ENCODE data around the gene BEAN1. TPM values are rescaled to one million over a fixed set of nuclear protein-coding genes. Genes with fewer than 3 reads are reported as not detected.

BEAN1 gene
- total RNA-seq, 1 experiment from 2014 or later: 0.61 TPM

- ChIA-PET POLR2A (no interaction called here), CTCF (no interaction called here), RAD21 (ENCODE audit: low non-redundant PET in 1 of 2, low total read pairs in 2 of 2, uncharacterized antibody in 2 of 2, unreplicated experiment in 2 of 2) (no interaction called here)
- BruUV-seq (replicated peaks): no TSS peak
- H3K36me3 ChIP-seq (ENCODE audit: control insufficient read depth in 1 of 2, insufficient read depth in 2 of 2, low read length in 2 of 2): no peaks in the 10 kb centered on the region
- no peak for ATAC-seq
- H3K4me1 ChIP-seq (ENCODE audit: control insufficient read depth in 1 of 2, insufficient read depth in 2 of 2, low read length in 2 of 2): no peaks in the 10 kb centered on the region
- intact Hi-C loops (cut with micrococcal nuclease): no loop called here
- no peaks in the 10 kb centered on the region for H3K27me3 ChIP-seq (ENCODE audit: insufficient read depth, low read length)
- H3K9ac ChIP-seq (ENCODE audit: low read length): no peak overlapping the region
- no peaks in the 10 kb centered on the region for H3K79me2 ChIP-seq (ENCODE audit: insufficient read depth, low read length)
- no peaks in the 10 kb centered on the region for H3K9me2 ChIP-seq (ENCODE audit: insufficient read depth)
- H2AFZ ChIP-seq (ENCODE audit: low read depth, low read length, poor library complexity, severe bottlenecking): no peak overlapping the region
- no peaks in the 10 kb centered on the region for H3K9me3 ChIP-seq (ENCODE audit: control insufficient read depth in 1 of 2, insufficient read depth in 1 of 2, low read depth in 1 of 2, low read length in 2 of 2)
- H3K27ac ChIP-seq (ENCODE audit: low read depth, low read length): no peak overlapping the region
- no peak for DNase-seq (ENCODE audit: low read depth, low spot score)
- no peaks in the 10 kb centered on the region for H4K20me1 ChIP-seq (ENCODE audit: insufficient read depth)
- TF ChIP-seq FOSL1 (IDR thresholded peaks at IDR 0.05; ENCODE audit: low read depth) (no peak), EGR1 (IDR thresholded peaks at IDR 0.05; ENCODE audit: low read depth) (no peak), REST (IDR thresholded peaks at IDR 0.05; ENCODE audit: low read depth) (no peak), ATF3 (IDR thresholded peaks at IDR 0.05) (no peak), POLR2A (IDR thresholded peaks at IDR 0.05; ENCODE audit: borderline replicate concordance, extremely low read depth, insufficient read depth, insufficient read length) (no peak), YY1 (IDR thresholded peaks at IDR 0.05; ENCODE audit: extremely low read depth, insufficient replicate concordance, low read depth, low read length) (no peak), EZH2phosphoT487 (IDR thresholded peaks at IDR 0.05; ENCODE audit: borderline replicate concordance) (no peak), POLR2AphosphoS5 (IDR thresholded peaks at IDR 0.05; ENCODE audit: low read depth, low read length) (no peak), SIN3A (IDR thresholded peaks at IDR 0.05; ENCODE audit: low read depth) (no peak), CEBPB (IDR thresholded peaks at IDR 0.05; ENCODE audit: low read depth) (no peak), EZH2 (IDR thresholded peaks at IDR 0.05) (no peak), MAX (IDR thresholded peaks at IDR 0.05) (no peak), ELF1 (IDR thresholded peaks at IDR 0.05; ENCODE audit: borderline replicate concordance, low read depth) (no peak), SP1 (IDR thresholded peaks at IDR 0.05; ENCODE audit: low read depth) (no peak), SRF (IDR thresholded peaks at IDR 0.05; ENCODE audit: low read depth) (no peak), ZNF274 (IDR thresholded peaks at IDR 0.05; ENCODE audit: low read depth, low read length) (no peak), TCF7L2 (IDR thresholded peaks at IDR 0.05; ENCODE audit: borderline replicate concordance, extremely low read depth, insufficient read depth, insufficient read length) (no peak), CTCF (IDR thresholded peaks at IDR 0.05 in 2 of 3, conservative IDR thresholded peaks at IDR 0.05 in 1 of 3; ENCODE audit: borderline replicate concordance in 1 of 3, insufficient read depth in 1 of 3, low read depth in 2 of 3, low read length in 2 of 3) (no peak)
- TF ChIP-seq, protein P1, sequence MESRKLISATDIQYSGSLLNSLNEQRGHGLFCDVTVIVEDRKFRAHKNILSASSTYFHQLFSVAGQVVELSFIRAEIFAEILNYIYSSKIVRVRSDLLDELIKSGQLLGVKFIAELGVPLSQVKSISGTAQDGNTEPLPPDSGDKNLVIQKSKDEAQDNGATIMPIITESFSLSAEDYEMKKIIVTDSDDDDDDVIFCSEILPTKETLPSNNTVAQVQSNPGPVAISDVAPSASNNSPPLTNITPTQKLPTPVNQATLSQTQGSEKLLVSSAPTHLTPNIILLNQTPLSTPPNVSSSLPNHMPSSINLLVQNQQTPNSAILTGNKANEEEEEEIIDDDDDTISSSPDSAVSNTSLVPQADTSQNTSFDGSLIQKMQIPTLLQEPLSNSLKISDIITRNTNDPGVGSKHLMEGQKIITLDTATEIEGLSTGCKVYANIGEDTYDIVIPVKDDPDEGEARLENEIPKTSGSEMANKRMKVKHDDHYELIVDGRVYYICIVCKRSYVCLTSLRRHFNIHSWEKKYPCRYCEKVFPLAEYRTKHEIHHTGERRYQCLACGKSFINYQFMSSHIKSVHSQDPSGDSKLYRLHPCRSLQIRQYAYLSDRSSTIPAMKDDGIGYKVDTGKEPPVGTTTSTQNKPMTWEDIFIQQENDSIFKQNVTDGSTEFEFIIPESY (IDR thresholded peaks at IDR 0.05; ENCODE audit: extremely low read depth, insufficient replicate concordance, low read length): no peak
- no peak overlapping the region for H3K4me2 ChIP-seq (ENCODE audit: low read length)
- H3K4me3 ChIP-seq (replicated peaks in 1 of 2; ENCODE audit: low read depth in 1 of 2, low read length in 2 of 2): no peak overlapping the region
These were observed 62.3 kb downstream of the BEAN1 start for GRCh38 chr16:66489385-66489784.

Data from HCT116 (cell line).